Immature natural killer cell (primary cell): ENCODE data around the gene C1orf87. TPM values are rescaled to one million over a fixed set of nuclear protein-coding genes. Genes with fewer than 3 reads are reported as not detected.

Experiments
- DNase-seq, 3 donors: peaks; one replicate each; pipeline ENCODE4 v3.0.0; 2022; ENCODE audit warnings: mixed read lengths in 1 of 3
- H3K27ac Mint-ChIP-seq, 6 donors: one replicate each; pipeline ENCODE4 v1.8.0; 2020; ENCODE audit warnings: mixed read lengths in 6 of 6, mild to moderate bottlenecking in 5 of 6, inconsistent platforms in 4 of 6, moderate library complexity in 3 of 6
- H3K27me3 Mint-ChIP-seq, 3 donors: one replicate each; pipeline ENCODE4 v1.8.0; 2020 to 2021; ENCODE audit warnings: low read depth in 3 of 3, mild to moderate bottlenecking in 3 of 3, mixed read lengths in 3 of 3, moderate library complexity in 3 of 3, inconsistent platforms in 1 of 3
- H3K36me3 Mint-ChIP-seq, 3 donors: one replicate each; pipeline ENCODE4 v1.8.0; 2020; ENCODE audit warnings: mixed read lengths in 3 of 3, inconsistent platforms in 2 of 3, mild to moderate bottlenecking in 2 of 3
- H3K4me1 Mint-ChIP-seq, 2 donors: one replicate each; pipeline ENCODE4 v1.8.0; 2020; ENCODE audit warnings: inconsistent platforms in 2 of 2, mild to moderate bottlenecking in 2 of 2, mixed read lengths in 2 of 2, moderate library complexity in 1 of 2
- H3K4me3 Mint-ChIP-seq, 5 donors: one replicate each; pipeline ENCODE4 v1.8.0; 2020; ENCODE audit warnings: mild to moderate bottlenecking in 5 of 5, mixed read lengths in 5 of 5, inconsistent platforms in 3 of 5, moderate library complexity in 3 of 5
- H3K9me3 Mint-ChIP-seq, 6 donors: one replicate each; pipeline ENCODE4 v1.8.0; 2020; ENCODE audit warnings: mild to moderate bottlenecking in 6 of 6, mixed read lengths in 6 of 6, inconsistent platforms in 4 of 6, moderate library complexity in 3 of 6
- polyA plus RNA-seq, 3 donors: library from polyadenylated mRNA; unstranded; fragments of 300-500 nt; fragmentation: Illumina TruSeq; gene quantifications; one replicate each; pipeline ENCODE4 v1.2.3, GENCODE V29; 2021

The C1orf87 gene
- polyA plus RNA-seq, 3 donors from 2014 or later: not detected

DNA sequence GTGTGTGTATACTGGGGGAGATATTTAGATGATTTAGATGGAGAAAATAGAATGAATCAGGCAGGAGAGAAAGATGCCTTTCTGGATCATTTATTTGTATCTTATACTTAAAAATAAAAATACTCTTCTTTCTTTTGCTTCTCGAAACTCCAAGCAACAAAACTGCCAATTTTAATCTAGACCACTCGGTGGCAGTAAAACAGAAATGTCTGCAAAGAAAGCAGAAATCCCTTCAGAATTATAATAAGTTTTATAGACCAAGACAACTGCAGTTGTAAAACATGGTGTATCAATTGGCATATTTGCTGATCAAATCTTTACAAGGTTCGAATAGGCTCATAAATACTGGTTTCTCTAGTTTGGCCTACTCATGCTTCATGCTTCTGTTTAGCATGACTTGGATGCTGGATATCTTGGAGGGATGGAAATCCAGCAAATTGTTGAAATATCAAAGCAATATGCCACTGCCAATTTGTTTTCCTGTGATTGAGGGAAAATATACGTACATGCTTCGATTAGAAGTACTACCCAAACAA, 15.1 kb upstream of the C1orf87 start:
- Mint-ChIP-seq H3K9me3 (no peaks in the 10 kb centered on the region), H3K4me3 (no peak overlapping the region), H3K4me1 (no peaks in the 10 kb centered on the region), H3K27ac (no peak overlapping the region), H3K36me3 (no peaks in the 10 kb centered on the region), H3K27me3 (peaks cover 0 to 3% (median 0%) of the 10 kb centered on the region in 3 donors)
- no peak for DNase-seq

DNA sequence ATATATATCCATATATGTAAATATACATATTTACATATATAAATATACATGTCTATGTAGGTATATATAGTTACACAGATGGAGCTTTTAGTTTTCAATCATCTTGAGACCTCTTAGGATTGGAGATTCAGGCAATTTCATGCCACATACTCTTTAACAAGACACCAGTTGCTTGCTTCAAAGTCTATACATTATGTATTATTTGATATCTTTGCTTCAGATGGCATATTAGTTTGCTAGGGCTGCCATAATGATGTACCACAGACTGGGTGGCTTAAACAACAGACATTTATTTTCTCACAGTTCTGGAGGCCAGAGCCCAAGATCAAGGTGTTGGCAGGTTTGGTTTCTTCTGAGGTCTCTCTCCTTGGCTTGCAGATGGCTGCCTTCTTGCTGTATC, 14.1 kb upstream of the C1orf87 start:
- no peaks in the 10 kb centered on the region for H3K9me3 Mint-ChIP-seq
- no peak overlapping the region for H3K4me3 Mint-ChIP-seq
- DNase-seq: no peak
- no peaks in the 10 kb centered on the region for H3K36me3 Mint-ChIP-seq
- no peaks in the 10 kb centered on the region for H3K4me1 Mint-ChIP-seq
- H3K27ac Mint-ChIP-seq: no peak overlapping the region
- H3K27me3 Mint-ChIP-seq: peaks cover 0 to 5% (median 0%) of the 10 kb centered on the region in 3 donors

DNA sequence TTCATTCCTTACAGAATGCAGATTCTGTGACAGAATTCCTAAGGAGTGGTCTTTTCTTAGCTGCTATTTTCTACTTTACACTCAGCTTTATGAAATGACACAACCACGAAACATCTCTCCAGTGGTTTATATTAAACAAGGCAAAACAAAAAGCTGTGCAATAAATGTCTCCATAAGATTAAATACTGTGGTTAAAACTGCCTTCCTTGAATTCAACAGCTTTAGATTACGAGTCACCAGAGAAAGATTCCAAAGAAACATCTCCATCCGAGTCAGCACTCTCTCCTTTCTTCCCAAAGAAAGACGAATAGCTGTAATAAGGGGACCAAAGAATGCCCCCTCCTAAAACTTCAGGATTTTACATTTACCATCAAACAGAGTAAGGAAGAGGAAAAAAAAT, 4.6 kb upstream of the C1orf87 start:
- DNase-seq: no peak
- H3K27me3 Mint-ChIP-seq: peaks cover 3 to 16% (median 7%) of the 10 kb centered on the region in 3 donors
- H3K4me1 Mint-ChIP-seq: no peaks in the 10 kb centered on the region

DNA sequence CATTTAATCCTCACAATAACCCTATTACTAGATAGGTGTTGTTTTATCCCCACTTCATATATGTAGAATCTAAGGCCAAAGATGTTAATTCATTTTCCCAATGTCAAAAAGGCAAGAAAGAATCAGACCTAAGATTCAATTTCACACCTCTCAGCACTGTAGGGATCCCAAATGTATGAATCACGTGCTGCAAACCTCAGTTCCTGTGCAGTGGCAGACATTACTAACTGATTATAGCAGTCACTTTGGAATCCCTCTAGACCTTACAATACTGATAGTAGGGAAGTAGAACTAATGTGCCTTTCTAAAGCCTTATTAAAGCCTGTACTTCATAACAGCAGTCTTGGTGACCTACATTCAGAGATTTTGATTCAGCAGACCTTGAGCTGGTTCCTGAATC, 2.3 kb downstream of the C1orf87 start:
- no peak overlapping the region for H3K27ac Mint-ChIP-seq
- H3K36me3 Mint-ChIP-seq: no peaks in the 10 kb centered on the region
- peaks cover 7 to 26% (median 12%) of the 10 kb centered on the region in 3 donors for H3K27me3 Mint-ChIP-seq
- no peak for DNase-seq
- H3K9me3 Mint-ChIP-seq: peaks cover 0 to 7% (median 1%) of the 10 kb centered on the region in 6 donors
- H3K4me3 Mint-ChIP-seq: no peak overlapping the region
- H3K4me1 Mint-ChIP-seq: no peaks in the 10 kb centered on the region

More for the DNA sequence above, 4.6 kb upstream of the C1orf87 start:
- H3K36me3 Mint-ChIP-seq: no peaks in the 10 kb centered on the region
- no peak overlapping the region for H3K4me3 Mint-ChIP-seq
- H3K9me3 Mint-ChIP-seq: peaks cover 0 to 3% (median 0%) of the 10 kb centered on the region in 6 donors
- H3K27ac Mint-ChIP-seq: no peak overlapping the region

DNA sequence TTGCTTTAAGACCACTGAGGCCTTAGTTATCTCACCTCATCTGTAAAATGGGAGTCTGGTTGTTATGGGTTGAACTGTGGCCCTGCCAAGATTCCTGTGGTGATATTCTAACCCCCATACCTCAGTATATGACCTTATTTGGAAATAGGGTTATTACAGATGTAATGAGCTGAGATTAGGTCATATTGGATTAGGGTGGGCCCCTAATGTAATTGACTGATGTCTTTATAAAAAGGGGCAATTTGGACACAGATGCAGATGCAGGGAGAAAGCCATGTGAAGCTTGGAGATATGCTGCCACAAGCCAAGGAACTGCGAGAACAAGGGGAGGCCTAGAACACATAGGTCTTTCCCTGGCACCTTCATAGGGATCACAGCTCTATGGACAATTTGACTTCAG, 3.9 kb downstream of the C1orf87 start:
- Mint-ChIP-seq H3K9me3 (peaks cover 0 to 7% (median 2%) of the 10 kb centered on the region in 6 donors), H3K4me1 (no peaks in the 10 kb centered on the region), H3K27me3 (peaks cover 7 to 21% (median 8%) of the 10 kb centered on the region in 3 donors), H3K4me3 (no peak overlapping the region), H3K27ac (no peak overlapping the region), H3K36me3 (no peaks in the 10 kb centered on the region)
- DNase-seq: no peak

DNA sequence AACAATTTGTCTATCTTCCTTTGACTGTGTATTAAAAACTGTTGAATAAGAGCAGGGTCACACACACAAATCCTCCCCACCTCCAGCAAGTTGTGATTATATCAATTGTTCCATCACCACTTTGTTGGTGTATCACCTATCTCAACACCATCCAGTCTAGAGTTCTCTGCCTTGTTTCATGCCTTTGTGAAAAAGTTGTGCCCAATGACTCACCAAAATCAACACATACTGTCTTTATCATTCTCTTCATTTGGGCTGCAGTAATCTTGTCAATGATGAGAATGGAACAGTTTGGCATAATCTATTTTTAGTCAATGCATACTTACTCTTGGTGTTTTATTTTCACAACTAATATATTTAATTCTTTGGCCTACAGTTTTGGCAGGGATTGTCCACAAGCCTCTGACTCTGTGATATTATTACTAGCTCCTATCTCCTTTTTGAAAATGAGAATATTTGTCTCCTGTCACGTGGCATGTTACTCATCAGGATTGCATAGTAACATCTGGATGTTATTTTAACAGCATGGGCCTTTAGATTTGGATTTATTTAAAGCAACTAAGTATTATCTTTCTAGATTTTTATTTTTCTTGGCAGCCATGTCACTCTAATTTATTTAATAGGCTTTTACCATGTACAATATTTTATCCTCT, 5.1 kb downstream of the C1orf87 start:
- peaks cover 7 to 14% (median 8%) of the 10 kb centered on the region in 3 donors for H3K27me3 Mint-ChIP-seq
- no peaks in the 10 kb centered on the region for H3K4me1 Mint-ChIP-seq
- H3K27ac Mint-ChIP-seq: no peak overlapping the region
- no peaks in the 10 kb centered on the region for H3K36me3 Mint-ChIP-seq
- H3K9me3 Mint-ChIP-seq: peaks cover 0 to 7% (median 3%) of the 10 kb centered on the region in 6 donors
- H3K4me3 Mint-ChIP-seq: no peak overlapping the region
- DNase-seq: no peak

DNA sequence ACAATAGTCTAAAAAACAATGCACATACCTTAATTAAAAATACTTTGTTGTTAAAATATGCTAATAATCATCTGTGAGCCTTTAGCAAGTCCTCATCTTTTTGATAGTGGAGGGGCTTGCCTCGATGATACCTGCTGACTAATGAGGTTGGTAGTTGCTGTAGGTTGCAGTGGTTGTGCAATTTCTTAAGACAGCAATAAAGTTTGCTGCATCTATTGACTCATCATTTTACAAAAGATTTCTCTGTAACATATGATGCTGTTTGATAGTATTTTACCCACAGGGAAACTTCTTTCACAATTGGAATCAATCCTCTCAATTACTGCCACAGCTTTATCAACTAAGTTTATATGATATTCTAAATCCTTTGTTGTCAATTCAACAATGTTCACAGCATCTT, 7.6 kb downstream of the C1orf87 start:
- Mint-ChIP-seq H3K4me1 (no peaks in the 10 kb centered on the region), H3K36me3 (no peaks in the 10 kb centered on the region), H3K4me3 (no peak overlapping the region), H3K9me3 (peaks cover 0 to 3% (median 0%) of the 10 kb centered on the region in 6 donors), H3K27me3 (peaks cover 0 to 4% (median 0%) of the 10 kb centered on the region in 3 donors), H3K27ac (no peak overlapping the region)
- no peak for DNase-seq

DNA sequence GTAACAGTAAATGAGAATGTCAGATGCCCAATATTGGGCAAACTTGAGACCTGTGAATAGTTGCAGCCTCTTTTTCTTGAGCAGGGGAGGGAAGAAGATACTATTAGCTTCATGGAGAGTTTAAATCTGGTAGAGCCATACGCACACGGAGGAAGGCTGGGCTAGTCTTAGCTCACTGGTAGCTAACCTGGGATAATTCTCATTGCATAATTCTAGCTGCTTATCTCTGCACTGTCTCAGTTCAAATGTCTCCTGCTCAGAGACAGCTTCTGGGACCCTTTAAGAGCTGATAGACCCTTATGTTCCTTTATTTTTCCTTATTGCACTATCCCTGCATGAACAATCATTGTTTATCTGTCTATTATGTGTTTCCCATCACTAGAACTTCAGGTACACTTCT, 8.4 kb downstream of the C1orf87 start:
- peaks cover 0 to 3% (median 0%) of the 10 kb centered on the region in 6 donors for H3K9me3 Mint-ChIP-seq
- no peak for DNase-seq
- no peaks in the 10 kb centered on the region for H3K4me1 Mint-ChIP-seq
- no peak overlapping the region for H3K4me3 Mint-ChIP-seq
- no peaks in the 10 kb centered on the region for H3K36me3 Mint-ChIP-seq
- H3K27ac Mint-ChIP-seq: no peak overlapping the region
- peaks cover 0 to 4% (median 0%) of the 10 kb centered on the region in 3 donors for H3K27me3 Mint-ChIP-seq

DNA sequence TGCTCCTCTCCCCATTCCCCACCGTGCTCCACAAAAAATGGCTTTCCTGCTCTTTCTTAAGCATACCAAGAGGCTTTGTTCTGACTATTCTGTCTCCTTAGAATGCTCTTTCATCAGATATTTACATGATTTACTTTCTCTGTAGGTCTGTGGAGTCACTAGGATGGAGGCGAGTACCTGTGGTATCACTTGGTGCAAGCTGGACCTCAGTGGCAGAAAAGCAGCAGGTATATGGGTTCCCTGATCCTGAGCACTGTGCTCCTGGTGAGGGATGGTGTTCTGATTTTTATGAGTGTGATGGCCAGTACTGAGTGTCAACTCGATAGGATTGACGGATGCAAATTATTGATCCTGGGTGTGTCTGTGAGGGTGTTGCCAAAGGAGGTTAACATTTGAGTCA, 10.0 kb downstream of the C1orf87 start:
- H3K4me1 Mint-ChIP-seq: no peaks in the 10 kb centered on the region
- no peak for DNase-seq
- peaks cover 0 to 4% (median 3%) of the 10 kb centered on the region in 3 donors for H3K27me3 Mint-ChIP-seq
- H3K4me3 Mint-ChIP-seq: no peak overlapping the region
- peaks cover 0 to 3% (median 0%) of the 10 kb centered on the region in 6 donors for H3K9me3 Mint-ChIP-seq
- H3K27ac Mint-ChIP-seq: no peak overlapping the region
- no peaks in the 10 kb centered on the region for H3K36me3 Mint-ChIP-seq

DNA sequence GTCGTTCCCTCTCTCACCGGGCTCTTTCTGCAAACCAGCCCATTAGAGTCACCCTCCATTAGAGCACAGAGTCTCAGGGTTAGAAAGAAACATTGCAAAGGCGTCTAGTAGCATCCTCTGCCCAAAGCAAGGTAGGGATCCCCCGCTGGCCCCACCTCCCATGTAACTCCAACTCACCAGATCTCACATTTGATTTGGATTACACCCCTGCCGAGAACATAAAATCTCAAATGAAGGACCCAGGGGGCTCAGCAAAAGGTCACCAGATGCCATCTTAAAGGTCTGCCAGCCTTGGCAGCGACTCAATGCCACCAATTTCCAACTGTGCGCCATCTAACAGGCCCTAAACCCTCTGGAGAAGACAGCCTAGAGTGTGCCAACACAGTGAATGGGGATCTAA, 14.1 kb downstream of the C1orf87 start:
- Mint-ChIP-seq H3K36me3 (no peaks in the 10 kb centered on the region), H3K4me3 (no peak overlapping the region), H3K4me1 (no peaks in the 10 kb centered on the region), H3K9me3 (peaks cover 0 to 4% (median 0%) of the 10 kb centered on the region in 6 donors), H3K27ac (no peak overlapping the region), H3K27me3 (peaks cover 0 to 3% (median 0%) of the 10 kb centered on the region in 3 donors)
- no peak for DNase-seq

DNA sequence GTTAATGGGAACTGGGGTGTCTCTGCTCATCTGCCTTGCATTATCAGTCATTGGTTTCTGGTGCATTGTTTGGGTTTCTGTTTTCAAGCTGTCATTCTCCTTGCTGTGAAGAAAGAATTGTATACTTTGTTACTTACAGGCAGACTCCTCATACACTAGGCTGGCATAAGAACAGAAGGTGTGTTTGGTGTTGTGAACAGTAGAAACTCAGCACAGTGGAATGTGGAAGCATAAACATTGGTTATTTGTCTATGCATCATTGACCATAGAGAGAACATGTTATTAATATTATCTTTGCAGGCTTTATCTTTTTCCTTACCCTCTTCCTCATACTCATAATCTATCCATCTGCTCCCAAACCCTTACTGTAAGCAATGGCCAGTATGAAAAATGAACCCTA, 18.2 kb downstream of the C1orf87 start:
- Mint-ChIP-seq H3K27ac (no peak overlapping the region), H3K4me1 (no peaks in the 10 kb centered on the region), H3K9me3 (peaks cover 0 to 11% (median 3%) of the 10 kb centered on the region in 6 donors), H3K27me3 (peaks cover 0 to 6% (median 6%) of the 10 kb centered on the region in 3 donors), H3K36me3 (no peaks in the 10 kb centered on the region), H3K4me3 (no peak overlapping the region)
- no peak for DNase-seq

DNA sequence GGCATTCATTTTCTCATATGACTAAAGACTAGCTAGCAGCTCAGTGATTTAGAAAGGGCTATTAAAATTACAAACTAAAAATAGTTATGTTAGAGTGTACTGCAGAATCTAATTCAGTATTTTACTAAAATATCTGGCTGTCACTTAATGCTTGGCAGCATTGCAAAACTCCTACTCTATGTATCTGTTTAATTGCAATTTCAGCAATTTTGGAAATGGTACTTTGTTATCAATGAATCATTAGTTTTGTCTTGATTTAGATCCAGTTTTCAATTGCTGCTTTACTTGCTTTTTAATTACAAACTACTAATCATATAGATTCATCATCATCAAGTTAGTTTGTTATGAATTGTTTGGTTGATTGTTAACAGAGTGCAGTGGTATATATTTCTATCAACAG, 19.2 kb downstream of the C1orf87 start:
- Mint-ChIP-seq H3K4me3 (no peak overlapping the region), H3K27ac (no peak overlapping the region), H3K27me3 (peaks cover 0 to 6% (median 6%) of the 10 kb centered on the region in 3 donors), H3K4me1 (no peaks in the 10 kb centered on the region), H3K36me3 (no peaks in the 10 kb centered on the region), H3K9me3 (peaks cover 0 to 19% (median 4%) of the 10 kb centered on the region in 6 donors)
- no peak for DNase-seq

DNA sequence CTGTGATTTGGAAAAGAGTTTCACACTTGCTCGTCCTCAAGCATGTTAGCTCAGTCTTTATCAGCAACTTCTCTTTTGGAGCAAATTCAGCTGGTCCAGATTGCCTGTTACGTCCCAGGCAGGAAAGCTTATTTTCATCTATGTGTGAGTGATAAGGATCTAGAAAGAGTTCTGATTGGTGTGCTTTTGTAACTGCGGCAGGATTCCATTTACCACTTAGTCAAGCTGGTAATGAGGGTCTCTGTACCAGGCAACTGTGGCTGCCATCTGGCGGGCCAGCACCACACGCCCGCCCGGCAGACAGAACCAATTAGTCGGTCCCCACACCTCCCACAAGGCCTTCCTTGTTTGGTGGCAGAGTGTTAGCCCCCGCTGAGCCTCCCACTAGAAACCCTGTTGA, 21.0 kb downstream of the C1orf87 start:
- peaks cover 0 to 6% (median 3%) of the 10 kb centered on the region in 3 donors for H3K27me3 Mint-ChIP-seq
- no peak overlapping the region for H3K27ac Mint-ChIP-seq
- peaks cover 0 to 21% (median 5%) of the 10 kb centered on the region in 6 donors for H3K9me3 Mint-ChIP-seq
- H3K4me3 Mint-ChIP-seq: no peak overlapping the region
- no peaks in the 10 kb centered on the region for H3K36me3 Mint-ChIP-seq
- no peak for DNase-seq
- no peaks in the 10 kb centered on the region for H3K4me1 Mint-ChIP-seq

DNA sequence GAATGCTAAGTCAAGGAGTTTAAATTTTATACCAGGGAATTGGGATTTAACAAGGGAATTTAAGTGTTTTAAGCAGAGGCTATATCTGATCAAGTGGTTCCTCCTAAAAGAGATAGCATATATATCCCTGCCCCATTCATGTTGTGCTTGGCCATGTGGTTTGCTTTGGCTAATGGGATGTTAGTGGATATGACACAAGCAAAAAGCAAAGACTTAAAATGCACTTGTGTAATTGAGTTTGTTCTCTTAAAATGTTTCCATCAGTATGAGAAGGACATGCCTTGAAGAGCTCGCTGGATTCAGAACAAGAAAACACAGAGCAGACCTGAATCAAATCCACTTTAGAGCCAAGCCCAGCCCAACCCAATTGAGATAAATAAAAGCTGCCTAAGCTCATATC, 22.4 kb downstream of the C1orf87 start:
- Mint-ChIP-seq H3K4me1 (no peaks in the 10 kb centered on the region), H3K36me3 (no peaks in the 10 kb centered on the region), H3K27me3 (peaks cover 0 to 6% (median 3%) of the 10 kb centered on the region in 3 donors), H3K9me3 (peaks cover 0 to 21% (median 5%) of the 10 kb centered on the region in 6 donors), H3K4me3 (no peak overlapping the region), H3K27ac (no peak overlapping the region)
- no peak for DNase-seq
